ENCODE measurements around the gene GMDS.

GRCh38 chr6:2086326-2086965 is 159.0 kb downstream of the GMDS start:
- TF ChIP-seq CTCF (IDR thresholded peaks at IDR 0.05) = no peak
- TF ChIP-seq EZH2 (IDR thresholded peaks at IDR 0.05; ENCODE audit: borderline replicate concordance, insufficient read depth, low read depth, low read length, poor library complexity, severe bottlenecking) = no peak
